Calu3 (cell line): ENCODE data around the gene ARHGAP26. TPM values are rescaled to one million over a fixed set of nuclear protein-coding genes. Genes with fewer than 3 reads are reported as not detected.

Experiments
- BruUV-seq: library from RNA; stranded (reverse); fragments of 400-500 nt; replicated peaks from 2 replicates; lab custom pipeline; 2021; lab: Mats Ljungman, UMichigan
- CTCF ChIA-PET: fragments of 300-600 bp; sonication (Branson Sonifier 250); formaldehyde crosslinking; loops from one replicate; lab custom pipeline; 2022; ENCODE audit warnings: antibody characterized with exemption; lab: Charles Lee
- DNase-seq: peaks from one replicate; pipeline ENCODE4 v3.0.0; 2022
- H3K27ac Mint-ChIP-seq: one replicate; pipeline ENCODE4 v1.8.0; 2022; ENCODE audit warnings: mixed read lengths; ENCODE audit not compliant: unreplicated experiment
- H3K27me3 Mint-ChIP-seq: one replicate; pipeline ENCODE4 v1.8.0; 2022; ENCODE audit warnings: mixed read lengths; ENCODE audit not compliant: unreplicated experiment
- H3K36me3 Mint-ChIP-seq: one replicate; pipeline ENCODE4 v1.8.0; 2022; ENCODE audit warnings: mild to moderate bottlenecking, moderate library complexity, mixed read lengths; ENCODE audit not compliant: insufficient read depth, unreplicated experiment
- H3K4me1 Mint-ChIP-seq: one replicate; pipeline ENCODE4 v1.8.0; 2022; ENCODE audit warnings: mild to moderate bottlenecking, low read depth, mixed read lengths; ENCODE audit not compliant: unreplicated experiment
- H3K4me3 Mint-ChIP-seq: one replicate; pipeline ENCODE4 v1.8.0; 2022; ENCODE audit warnings: mild to moderate bottlenecking, low read depth, moderate library complexity, mixed read lengths; ENCODE audit not compliant: unreplicated experiment
- H3K9me3 Mint-ChIP-seq: one replicate; pipeline ENCODE4 v1.8.0; 2022; ENCODE audit warnings: low read depth, mixed read lengths; ENCODE audit not compliant: unreplicated experiment
- intact Hi-C: fragments of 100-400 bp; cut with micrococcal nuclease; formaldehyde crosslinking; loops from one replicate; pipeline ENCODE4 v1.10.0; 2022; ENCODE audit not compliant: unreplicated experiment
- total RNA-seq: library from RNA; stranded (reverse); gene quantifications from 2 replicates; pipeline ENCODE4 v1.2.3, GENCODE V29; 2022
- TF ChIP-seq, protein P1 (sequence below): fragments of 200-600 bp; IDR thresholded peaks from one replicate; pipeline ENCODE4 v1.8.0; 2022; ENCODE audit warnings: antibody characterized with exemption; ENCODE audit not compliant: unreplicated experiment

The ARHGAP26 gene
- total RNA-seq, 1 experiment from 2014 or later = 118 TPM

DNA sequence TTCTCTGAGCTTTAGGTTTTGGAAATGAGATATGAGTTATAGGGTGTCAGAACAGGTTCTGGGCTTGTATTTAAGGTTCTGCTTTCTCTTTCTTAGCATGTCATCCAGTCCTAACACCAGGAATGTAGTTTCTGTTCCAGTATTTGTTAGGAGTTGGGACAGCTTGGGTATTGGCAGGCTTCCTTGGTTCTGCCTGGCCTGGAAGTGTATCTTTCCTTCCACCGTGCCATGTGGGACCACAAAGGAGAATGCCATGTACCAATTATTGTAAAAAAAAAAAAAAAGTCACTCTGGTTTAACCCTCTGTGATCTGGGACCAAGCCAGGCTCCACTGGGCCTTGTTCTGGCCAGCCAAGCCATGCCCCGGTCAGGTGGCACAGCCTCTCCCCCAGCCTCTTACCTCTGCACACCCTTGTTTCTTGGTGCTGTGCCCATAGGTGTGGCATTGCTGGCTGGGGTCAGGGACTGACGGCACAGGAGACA is 47.8 kb downstream of the ARHGAP26 start:
- H3K36me3 Mint-ChIP-seq = peaks cover 14% of the 10 kb centered on the region
- TF ChIP-seq, protein P1, sequence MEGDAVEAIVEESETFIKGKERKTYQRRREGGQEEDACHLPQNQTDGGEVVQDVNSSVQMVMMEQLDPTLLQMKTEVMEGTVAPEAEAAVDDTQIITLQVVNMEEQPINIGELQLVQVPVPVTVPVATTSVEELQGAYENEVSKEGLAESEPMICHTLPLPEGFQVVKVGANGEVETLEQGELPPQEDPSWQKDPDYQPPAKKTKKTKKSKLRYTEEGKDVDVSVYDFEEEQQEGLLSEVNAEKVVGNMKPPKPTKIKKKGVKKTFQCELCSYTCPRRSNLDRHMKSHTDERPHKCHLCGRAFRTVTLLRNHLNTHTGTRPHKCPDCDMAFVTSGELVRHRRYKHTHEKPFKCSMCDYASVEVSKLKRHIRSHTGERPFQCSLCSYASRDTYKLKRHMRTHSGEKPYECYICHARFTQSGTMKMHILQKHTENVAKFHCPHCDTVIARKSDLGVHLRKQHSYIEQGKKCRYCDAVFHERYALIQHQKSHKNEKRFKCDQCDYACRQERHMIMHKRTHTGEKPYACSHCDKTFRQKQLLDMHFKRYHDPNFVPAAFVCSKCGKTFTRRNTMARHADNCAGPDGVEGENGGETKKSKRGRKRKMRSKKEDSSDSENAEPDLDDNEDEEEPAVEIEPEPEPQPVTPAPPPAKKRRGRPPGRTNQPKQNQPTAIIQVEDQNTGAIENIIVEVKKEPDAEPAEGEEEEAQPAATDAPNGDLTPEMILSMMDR = no peak
- no peaks in the 10 kb centered on the region for H3K9me3 Mint-ChIP-seq
- intact Hi-C loops = no loop called here
- peaks cover 77% of the 10 kb centered on the region for H3K4me1 Mint-ChIP-seq
- BruUV-seq = no TSS peak
- peak; percentile 40 for DNase-seq
- no peaks in the 10 kb centered on the region for H3K27me3 Mint-ChIP-seq
- peak overlapping the region; percentile 19 for H3K27ac Mint-ChIP-seq
- no peak overlapping the region for H3K4me3 Mint-ChIP-seq
- CTCF ChIA-PET = interaction anchor here (0.8 to 1.5 kb wide), 6 partner anchors 9 to 68 kb away, joined by 3 to 7 read pairs (median 5); no protein-coding TSS in a partner anchor

DNA sequence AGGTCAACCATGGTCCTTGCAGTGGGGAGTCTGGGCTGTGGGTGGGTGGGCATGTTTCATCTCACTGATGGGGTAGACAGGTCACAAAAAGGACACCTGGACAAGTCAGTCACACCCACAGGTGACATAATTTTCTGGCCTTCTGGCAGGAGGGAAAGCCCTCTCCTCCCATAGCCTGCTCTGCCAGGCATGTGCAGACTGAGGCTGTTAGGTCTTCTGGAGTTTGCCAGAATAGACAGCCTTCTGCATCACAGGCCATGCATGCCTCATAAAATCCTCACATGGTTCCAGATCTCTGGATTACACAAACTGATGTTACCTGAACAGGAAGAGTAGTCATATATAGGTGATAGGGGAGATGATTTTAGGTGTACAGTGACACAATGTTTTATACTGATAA is 49.1 kb downstream of the ARHGAP26 start:
- CTCF ChIA-PET = interaction anchor here (0.7 to 1.5 kb wide), 2 partner anchors 8 to 182 kb away, joined by 7 read pairs; no protein-coding TSS in a partner anchor
- TF ChIP-seq, protein P1 = no peak

DNA sequence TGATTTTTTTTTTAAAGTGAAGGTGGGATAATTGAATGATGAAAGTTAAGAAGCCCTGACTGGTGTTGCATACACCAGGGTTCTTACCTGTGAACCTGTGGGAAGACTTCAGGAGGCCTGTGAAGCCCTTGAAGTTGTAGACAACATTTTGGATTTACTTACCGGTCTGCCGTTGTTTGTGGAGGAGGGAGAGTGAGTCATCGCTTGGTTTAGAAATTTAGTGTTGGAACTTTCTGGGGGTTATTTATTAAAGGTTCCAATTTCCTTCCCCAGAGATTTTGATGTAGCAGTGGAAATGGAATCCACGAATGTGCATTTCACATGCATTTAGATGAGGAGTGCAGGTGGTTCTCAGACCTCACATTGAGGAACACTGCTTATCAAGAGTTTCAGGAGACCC is 49.6 kb downstream of the ARHGAP26 start:
- H3K36me3 Mint-ChIP-seq = peaks cover 10% of the 10 kb centered on the region
- no peaks in the 10 kb centered on the region for H3K27me3 Mint-ChIP-seq
- peak; percentile 34 for DNase-seq
- CTCF ChIA-PET = interaction anchor here (1.7 kb wide), 1 partner anchor 45 kb away, joined by 4 read pairs; no protein-coding TSS in a partner anchor
- no TSS peak for BruUV-seq
- H3K9me3 Mint-ChIP-seq = no peaks in the 10 kb centered on the region
- TF ChIP-seq, protein P1 = no peak
- intact Hi-C loops = no loop called here
- peaks cover 82% of the 10 kb centered on the region for H3K4me1 Mint-ChIP-seq
- peak overlapping the region; percentile 42 for H3K4me3 Mint-ChIP-seq
- H3K27ac Mint-ChIP-seq = peak overlapping the region; percentile 19

More for the DNA sequence above, 49.1 kb downstream of the ARHGAP26 start:
- Mint-ChIP-seq H3K36me3 (peaks cover 10% of the 10 kb centered on the region), H3K27ac (peak overlapping the region; percentile 19), H3K27me3 (no peaks in the 10 kb centered on the region), H3K4me3 (peak overlapping the region; percentile 42), H3K9me3 (no peaks in the 10 kb centered on the region), H3K4me1 (peaks cover 78% of the 10 kb centered on the region)
- TSS peak; percentile 59 for BruUV-seq
- intact Hi-C loops = no loop called here
- DNase-seq = peak; percentile 33

DNA sequence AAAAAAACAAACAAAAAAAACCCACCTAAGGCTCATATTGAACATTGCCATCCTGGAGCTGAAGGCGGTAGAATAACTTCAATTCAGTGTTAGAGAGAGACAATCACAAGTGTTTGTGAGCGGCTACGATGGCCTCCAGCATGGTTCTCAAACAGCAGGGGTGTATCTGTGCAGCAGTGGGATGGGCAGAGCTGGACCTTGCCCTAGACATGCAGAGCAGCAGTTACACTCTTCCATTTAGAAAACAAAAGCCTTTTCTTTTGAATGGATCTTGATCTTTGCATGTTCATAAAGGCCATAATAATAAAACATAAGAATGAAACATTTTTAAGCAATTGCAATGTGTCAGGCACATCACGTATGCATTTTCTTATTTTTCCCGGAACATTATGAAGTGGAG is 50.3 kb downstream of the ARHGAP26 start:
- no peak for DNase-seq
- H3K27ac Mint-ChIP-seq = peak overlapping the region; percentile 19
- intact Hi-C loops = no loop called here
- TF ChIP-seq, protein P1 = no peak
- no peaks in the 10 kb centered on the region for H3K9me3 Mint-ChIP-seq
- CTCF ChIA-PET = interaction anchor here (0.7 to 2.2 kb wide), 7 partner anchors 13 to 54 kb away, joined by 3 to 14 read pairs (median 7); no protein-coding TSS in a partner anchor
- no TSS peak for BruUV-seq
- H3K27me3 Mint-ChIP-seq = no peaks in the 10 kb centered on the region
- peak overlapping the region; percentile 42 for H3K4me3 Mint-ChIP-seq
- H3K4me1 Mint-ChIP-seq = peaks cover 88% of the 10 kb centered on the region
- H3K36me3 Mint-ChIP-seq = peaks cover 12% of the 10 kb centered on the region
